Measurements from ENCODE around the gene SRC.

Gene SRC

GRCh38 chr20:37382482-37383120 is 36.7 kb downstream of the SRC start:
- no peak for DNase-seq (ENCODE audit: low read depth in 2 of 2)

- DNase-seq (ENCODE audit: low read depth in 2 of 2), result no peak
These were observed 37.5 kb downstream of the SRC start for GRCh38 chr20:37383229-37383989.

- peak; percentile 44 to 64 for DNase-seq (ENCODE audit: low read depth in 2 of 2)
These were observed 38.8 kb downstream of the SRC start for GRCh38 chr20:37384683-37385174.

GRCh38 chr20:37385176-37385575 is 39.2 kb downstream of the SRC start:
- DNase-seq (ENCODE audit: low read depth in 2 of 2), result no peak

DNA sequence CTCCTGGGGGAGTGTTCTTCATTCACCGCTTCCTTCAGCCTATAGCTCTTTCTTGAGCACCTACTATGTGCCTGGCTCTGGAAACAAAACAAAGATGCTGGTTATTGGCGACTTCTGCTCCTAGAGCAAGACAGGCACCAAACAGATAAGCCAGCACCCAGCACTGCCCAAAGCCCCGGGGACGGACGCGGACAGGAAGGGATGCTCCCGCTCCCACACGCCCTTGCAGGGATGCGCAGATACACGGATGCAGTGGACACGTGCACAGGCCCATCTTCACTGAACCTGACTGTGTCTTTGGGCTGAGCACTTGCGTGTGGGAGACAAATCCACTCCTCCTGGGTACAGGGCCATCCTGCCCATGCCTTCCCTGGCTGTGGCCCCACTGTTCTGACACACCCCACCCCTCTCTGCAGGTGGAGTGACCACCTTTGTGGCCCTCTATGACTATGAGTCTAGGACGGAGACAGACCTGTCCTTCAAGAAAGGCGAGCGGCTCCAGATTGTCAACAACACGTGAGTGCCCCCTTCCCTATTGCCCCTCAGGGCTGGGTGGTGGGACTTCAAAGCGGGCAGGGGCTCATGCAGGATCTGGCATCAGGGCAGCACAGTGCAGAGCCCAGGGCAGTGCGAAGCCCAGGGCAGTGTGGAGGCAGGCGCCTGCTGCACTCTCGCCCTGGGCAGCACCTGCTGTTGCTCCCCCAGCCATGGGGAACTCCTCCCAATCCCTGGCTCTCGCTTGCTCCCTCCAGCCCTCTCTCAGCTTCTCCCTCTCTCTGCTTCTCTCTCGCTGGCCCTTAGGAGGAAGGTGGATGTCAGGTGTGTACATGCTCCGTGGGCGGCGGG is 39.9 kb downstream of the SRC start:
- DNase-seq (ENCODE audit: low read depth in 2 of 2), result no peak

DNA sequence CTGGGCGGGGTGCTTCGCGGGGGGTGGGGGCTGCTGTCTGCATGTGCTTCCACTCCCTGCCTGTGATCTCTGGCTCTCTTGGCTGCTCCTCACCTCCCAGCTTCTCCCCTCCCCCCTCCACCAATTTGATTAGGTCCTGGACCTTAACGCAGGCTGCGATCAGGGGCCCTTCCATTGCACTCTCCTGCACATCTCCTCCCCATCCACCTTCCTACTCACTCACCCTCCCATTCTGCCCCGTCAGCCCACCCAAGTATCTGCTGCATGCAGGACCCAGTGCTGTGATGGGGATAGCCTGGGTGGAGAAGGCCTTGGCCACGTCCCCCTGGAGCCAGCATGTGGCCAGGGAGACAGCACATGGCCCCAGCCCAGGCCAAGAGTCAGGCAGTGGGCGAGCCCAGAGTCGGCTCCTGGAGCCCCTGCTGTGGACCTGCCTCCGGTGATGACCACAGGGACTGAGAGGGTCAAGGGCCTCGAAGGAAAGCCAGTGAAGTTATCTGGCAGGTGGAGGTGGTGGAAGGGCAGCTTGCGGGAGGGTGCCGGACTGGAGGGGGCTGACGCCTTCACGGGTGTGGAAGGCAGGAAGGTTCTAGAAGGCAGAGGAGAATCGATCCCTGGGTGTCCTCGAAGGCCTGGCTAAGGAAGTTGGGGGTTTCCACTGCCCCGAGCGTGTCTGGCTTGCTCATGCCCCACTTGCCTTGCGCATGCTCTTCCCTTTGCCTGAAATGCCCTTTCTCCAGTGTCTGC is 40.7 kb downstream of the SRC start:
- no peak for DNase-seq (ENCODE audit: low read depth in 2 of 2)

DNA sequence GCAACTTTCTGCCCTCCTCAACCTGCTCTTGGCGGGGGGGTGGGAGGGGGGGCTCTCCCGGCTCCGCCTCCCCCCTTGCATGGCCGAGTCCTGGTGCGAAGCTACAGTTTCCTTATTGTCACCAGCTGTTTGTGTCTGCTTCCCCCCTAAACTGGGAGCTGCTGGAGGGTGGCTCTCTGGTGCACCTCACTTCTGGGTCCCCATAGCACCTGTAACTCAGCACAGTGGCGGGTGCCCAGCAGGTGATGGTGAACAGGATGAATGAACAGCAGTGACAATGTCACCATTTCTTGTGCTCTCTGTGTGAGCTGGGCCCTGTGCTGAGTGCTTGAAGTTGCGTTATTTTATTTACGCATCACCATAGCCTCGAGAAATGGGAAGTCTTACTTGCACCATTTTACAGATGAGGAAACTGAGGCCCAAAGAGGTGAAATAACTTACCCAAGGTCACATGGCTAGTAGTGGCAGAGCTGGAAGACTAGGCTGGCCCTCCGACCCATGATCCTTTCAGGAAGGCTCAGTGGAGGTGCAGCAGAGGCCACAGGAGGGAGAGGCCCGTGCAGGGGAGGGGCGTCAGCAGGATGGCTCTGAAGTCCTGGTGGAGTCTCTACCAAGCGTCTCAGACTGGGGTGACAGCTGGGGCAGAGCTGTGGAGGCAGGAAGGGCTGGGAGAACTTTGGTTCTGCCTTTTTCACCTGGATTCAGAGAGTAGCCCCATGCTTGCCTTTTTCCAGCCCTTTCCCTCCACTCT is 41.8 kb downstream of the SRC start:
- DNase-seq (ENCODE audit: low read depth in 2 of 2), result no peak

GRCh38 chr20:37388831-37389230 is 42.9 kb downstream of the SRC start:
- DNase-seq (ENCODE audit: low read depth in 2 of 2), result no peak

DNA sequence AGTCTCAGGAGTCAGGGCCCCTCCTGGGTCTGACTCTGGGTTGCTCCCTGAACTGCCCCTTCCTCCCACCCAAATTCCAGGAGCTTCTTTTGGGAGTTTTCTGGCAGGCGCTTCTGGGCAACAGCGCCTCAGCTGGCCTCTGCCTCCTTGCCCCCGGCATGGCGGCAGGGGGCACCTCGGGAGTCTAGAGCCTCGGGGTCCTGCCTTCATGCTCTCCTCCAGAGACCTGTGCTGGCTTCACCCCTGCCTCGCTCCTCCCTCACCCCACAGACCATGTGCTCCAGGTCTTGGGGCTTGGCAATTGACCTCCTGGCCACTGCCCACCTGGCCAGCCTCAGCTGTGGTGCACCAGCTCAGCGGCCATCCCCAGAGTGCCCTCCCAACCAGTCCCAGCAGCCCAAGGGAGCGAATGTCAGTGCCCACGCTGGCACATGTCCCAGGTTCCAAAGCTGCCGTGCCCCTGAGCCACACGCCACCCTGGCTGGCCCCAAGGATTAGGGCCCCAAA is 43.4 kb downstream of the SRC start:
- DNase-seq (ENCODE audit: low read depth in 2 of 2), result no peak

DNA sequence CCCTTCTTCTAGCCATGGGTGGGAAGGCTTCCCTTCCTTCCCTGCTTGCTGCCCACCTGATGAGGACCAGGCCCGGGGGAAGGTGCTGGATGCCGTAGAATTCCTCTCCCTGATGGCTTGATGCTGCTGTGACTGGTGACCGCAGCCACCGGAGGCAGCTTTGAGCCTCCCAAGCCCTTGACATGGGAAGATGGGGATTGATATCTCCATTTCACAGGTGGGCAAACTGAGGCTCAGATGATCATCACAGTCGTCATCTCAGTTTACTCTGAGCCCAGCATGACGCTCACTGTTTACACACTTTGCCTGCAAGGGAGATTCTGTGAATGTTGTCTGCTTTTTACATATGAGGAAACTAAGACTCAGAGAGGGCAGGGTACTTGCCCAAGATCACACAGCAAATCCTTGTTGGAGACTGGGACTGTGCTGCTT is 43.9 kb downstream of the SRC start:
- DNase-seq (ENCODE audit: low read depth in 2 of 2), result no peak

DNA sequence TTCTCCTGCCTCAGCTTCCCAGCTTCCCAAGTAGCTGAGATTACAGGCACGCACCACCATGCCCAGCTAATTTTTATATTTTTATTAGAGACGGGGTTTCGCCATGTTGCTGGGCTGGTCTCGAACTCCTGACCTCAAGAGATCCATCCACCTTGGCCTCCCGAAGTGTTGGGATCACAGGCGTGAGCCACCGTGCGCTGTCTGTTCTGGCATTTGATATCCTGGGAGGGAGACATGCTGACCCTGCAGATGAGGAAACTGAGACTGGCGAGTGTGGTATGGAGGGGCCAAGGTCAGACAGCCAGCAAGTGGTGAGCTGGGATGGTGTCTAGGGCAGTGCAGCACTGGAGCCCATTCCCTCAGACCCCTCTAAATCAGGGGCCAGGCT is 44.6 kb downstream of the SRC start:
- no peak for DNase-seq (ENCODE audit: low read depth in 2 of 2)

DNA sequence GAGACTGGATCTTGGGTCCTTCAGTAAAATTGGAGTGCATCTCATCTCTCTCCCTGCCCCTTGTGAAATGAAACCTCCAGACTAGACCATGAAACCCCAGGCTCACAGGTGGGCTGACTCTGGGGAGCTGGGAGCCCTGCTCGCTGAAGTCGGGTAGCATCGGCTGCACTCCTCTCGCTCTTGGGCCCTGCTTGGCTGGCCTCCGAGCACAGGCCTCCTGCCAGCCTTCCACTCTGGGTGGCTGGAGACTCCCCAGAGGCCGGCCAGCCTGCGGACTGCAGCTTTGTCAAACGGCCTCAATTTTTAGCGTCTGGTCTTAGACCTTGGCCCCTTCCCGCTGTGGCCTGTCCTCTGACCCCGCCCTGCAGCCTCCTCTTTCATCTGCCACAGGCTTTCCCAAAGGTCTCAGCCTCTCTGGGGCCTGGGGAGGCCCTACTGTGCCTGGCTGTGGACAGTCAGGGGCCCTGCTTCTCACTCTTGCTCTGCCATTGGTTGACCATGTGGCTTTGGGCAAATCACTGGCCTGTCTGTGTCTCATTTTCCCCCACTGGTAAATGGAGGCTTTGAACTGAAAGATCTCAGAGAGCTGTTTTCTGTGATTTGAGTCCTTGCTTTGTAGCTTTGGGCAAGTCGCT is 45.1 kb downstream of the SRC start:
- no peak for DNase-seq (ENCODE audit: low read depth in 2 of 2)

- DNase-seq (ENCODE audit: low read depth in 2 of 2), result no peak
These were observed 46.7 kb downstream of the SRC start for GRCh38 chr20:37392441-37393195.

GRCh38 chr20:37393196-37393862 is 47.4 kb downstream of the SRC start:
- no peak for DNase-seq (ENCODE audit: low read depth in 2 of 2)

DNA sequence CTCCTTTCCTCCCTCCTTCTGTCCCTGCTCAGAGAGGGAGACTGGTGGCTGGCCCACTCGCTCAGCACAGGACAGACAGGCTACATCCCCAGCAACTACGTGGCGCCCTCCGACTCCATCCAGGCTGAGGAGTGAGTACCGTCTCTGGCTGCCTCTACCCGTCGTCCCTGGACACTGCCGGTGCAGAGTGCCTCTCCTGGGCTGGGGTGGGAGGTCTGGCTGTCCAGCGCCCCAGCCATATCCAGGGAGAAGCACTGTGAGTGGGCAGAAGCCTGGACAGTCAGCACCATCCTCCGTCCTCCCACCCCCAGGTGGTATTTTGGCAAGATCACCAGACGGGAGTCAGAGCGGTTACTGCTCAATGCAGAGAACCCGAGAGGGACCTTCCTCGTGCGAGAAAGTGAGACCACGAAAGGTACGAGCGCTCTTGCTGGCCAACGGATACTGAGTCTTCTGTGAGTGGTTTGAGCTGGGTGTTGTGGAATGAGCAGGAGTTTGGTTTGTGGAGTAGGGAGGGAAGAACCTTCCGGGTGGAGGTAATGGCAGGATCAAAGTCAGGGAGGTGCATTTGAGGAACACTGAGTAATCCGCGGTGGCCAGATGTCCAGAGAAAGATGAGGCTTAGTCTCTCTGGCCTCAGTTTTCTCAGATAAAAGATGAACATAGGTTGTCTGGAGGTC is 48.1 kb downstream of the SRC start:
- no peak for DNase-seq (ENCODE audit: low read depth in 2 of 2)

GRCh38 chr20:37394543-37395409 is 48.8 kb downstream of the SRC start:
- no peak for DNase-seq (ENCODE audit: low read depth in 2 of 2)

GRCh38 chr20:37395410-37395797 is 49.5 kb downstream of the SRC start:
- DNase-seq (ENCODE audit: low read depth in 2 of 2), result no peak
